Liver (tissue), 3 donors: ENCODE measurements around the gene LMLN.

Source experiments
- CTCF ChIP-seq: fragments of 150-350 bp; IDR thresholded peaks from 2 replicates; pipeline ENCODE4 v1.5.1; 2017; ENCODE audit warnings: improper control_type of control experiment, low read depth, low read length; ENCODE audit not compliant: missing input control
- EGR1 ChIP-seq, 2 donors: IDR thresholded peaks; 2 replicates each; pipeline ENCODE4 v1.6.1; 2016 to 2018; ENCODE audit warnings: antibody characterized with exemption in 2 of 2, low read depth in 2 of 2
- ZBTB33 ChIP-seq: IDR thresholded peaks from 2 replicates; pipeline ENCODE4 v1.6.1; 2016; ENCODE audit warnings: antibody characterized with exemption
- TF ChIP-seq, protein P1 (sequence below): IDR thresholded peaks from 2 replicates; pipeline ENCODE4 v1.6.1; 2016; ENCODE audit warnings: antibody characterized with exemption
- donor health status: healthy.
- donor health status: healthy.

DNA sequence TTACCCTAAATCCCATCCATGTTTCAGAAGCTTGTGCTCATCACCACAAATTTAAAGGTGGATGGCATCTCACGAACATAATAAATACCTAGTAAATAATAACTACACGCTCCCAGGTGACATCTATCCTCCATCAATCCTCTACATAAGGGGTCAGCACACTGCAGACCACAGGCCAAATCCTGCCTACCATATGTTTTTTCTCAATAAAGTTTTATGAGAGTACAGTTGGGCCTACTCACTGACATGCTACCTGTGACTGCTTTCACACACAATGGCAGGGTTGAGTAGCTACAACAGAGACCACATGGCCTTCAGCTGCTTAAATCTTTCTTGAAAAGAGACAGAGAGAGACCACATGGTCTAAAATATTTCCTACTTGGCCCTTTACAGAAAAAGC, 105.9 kb downstream of the LMLN start:
- no peak for TF ChIP-seq CTCF
- no peak for TF ChIP-seq EGR1 (IDR thresholded peaks at IDR 0.05; ENCODE audit: low read depth in 2 of 2)
- TF ChIP-seq, protein P1, sequence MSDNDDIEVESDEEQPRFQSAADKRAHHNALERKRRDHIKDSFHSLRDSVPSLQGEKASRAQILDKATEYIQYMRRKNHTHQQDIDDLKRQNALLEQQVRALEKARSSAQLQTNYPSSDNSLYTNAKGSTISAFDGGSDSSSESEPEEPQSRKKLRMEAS = no peak
- TF ChIP-seq ZBTB33 = no peak
